ENCODE data around the gene LRR1. TPM values are rescaled to one million over a fixed set of nuclear protein-coding genes. Genes with fewer than 3 reads are reported as not detected.

Gene LRR1
- total RNA-seq, 4 donors from 2014 or later: 6.4 to 9.2 (median 8.6) TPM

DNA sequence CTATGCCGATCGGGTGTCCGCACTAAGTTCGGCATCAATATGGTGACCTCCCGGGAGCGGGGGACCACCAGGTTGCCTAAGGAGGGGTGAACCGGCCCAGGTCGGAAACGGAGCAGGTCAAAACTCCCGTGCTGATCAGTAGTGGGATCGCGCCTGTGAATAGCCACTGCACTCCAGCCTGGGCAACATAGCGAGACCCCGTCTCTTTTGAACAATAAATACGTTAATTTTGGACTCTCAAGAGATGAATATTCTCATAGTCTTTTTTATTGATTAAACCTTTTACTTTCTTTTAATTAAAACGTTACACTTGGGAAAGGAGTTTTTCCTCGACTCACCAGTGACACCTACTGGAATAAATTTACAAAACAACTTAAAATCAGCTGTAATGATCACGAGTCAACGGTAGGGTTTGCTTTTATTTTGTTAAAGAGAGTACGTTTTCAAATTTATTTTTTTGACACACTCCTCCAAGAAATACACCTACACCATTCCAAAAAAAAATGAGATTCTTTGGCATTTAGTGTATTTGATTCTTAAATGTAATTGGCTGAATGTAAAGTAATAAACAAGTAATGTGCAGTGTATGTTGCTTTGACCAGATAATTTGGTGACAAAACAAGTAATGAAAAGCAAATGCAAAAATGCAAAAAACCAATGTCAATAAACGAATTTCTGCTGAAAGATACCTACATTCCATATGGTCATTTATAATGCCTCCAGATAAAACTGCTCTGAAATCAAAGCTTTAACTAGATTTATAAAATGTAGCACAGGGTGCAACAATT is 11.9 kb upstream of the LRR1 start:
- peak overlapping the region; percentile 80 for H3K4me3 ChIP-seq
- H3K36me3 ChIP-seq: peaks cover 15% of the 10 kb centered on the region
- peaks cover 24% of the 10 kb centered on the region for H3K4me1 ChIP-seq
- no peak for TF ChIP-seq EP300 (IDR thresholded peaks at IDR 0.05)
- TF ChIP-seq, protein P1, sequence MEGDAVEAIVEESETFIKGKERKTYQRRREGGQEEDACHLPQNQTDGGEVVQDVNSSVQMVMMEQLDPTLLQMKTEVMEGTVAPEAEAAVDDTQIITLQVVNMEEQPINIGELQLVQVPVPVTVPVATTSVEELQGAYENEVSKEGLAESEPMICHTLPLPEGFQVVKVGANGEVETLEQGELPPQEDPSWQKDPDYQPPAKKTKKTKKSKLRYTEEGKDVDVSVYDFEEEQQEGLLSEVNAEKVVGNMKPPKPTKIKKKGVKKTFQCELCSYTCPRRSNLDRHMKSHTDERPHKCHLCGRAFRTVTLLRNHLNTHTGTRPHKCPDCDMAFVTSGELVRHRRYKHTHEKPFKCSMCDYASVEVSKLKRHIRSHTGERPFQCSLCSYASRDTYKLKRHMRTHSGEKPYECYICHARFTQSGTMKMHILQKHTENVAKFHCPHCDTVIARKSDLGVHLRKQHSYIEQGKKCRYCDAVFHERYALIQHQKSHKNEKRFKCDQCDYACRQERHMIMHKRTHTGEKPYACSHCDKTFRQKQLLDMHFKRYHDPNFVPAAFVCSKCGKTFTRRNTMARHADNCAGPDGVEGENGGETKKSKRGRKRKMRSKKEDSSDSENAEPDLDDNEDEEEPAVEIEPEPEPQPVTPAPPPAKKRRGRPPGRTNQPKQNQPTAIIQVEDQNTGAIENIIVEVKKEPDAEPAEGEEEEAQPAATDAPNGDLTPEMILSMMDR (IDR thresholded peaks at IDR 0.05): peak; percentile 66 to 78
- H3K9me3 ChIP-seq: no peaks in the 10 kb centered on the region
- 2% methylated on average over 13 of the region's 21 CpGs for WGBS
- no peak for DNase-seq (ENCODE audit: low spot score in 2 of 2)
- peak overlapping the region; percentile 95 for H3K27ac ChIP-seq
- H3K27me3 ChIP-seq: no peaks in the 10 kb centered on the region

DNA sequence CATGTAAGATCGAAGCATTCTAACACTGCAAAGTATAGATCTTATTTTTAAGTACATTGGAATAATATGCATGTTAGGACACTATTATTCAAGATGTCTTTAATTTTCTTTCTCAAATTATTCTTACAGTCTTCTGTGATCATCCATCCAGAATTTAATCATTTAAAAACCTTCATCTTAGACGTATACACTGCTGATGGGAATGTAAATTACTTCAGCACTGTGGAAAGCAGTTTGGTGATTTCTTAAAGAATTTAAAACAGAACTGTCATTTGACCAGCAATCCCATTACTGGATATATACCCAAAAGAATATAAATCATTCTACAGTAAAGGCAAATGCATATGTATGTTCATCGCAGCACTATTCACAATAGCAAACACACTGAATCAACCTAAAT is 9.4 kb upstream of the LRR1 start:
- 81% methylated on average over 3 of the region's 3 CpGs for WGBS
- Histone ChIP-seq H3K4me1 (peaks cover 10% of the 10 kb centered on the region), H3K36me3 (peaks cover under 1% of the 10 kb centered on the region), H3K27ac (no peak overlapping the region), H3K9me3 (no peaks in the 10 kb centered on the region), H3K27me3 (no peaks in the 10 kb centered on the region), H3K4me3 (no peak overlapping the region)
- TF ChIP-seq POLR2AphosphoS5 (IDR thresholded peaks at IDR 0.05): no peak
- no peak for TF ChIP-seq EP300 (IDR thresholded peaks at IDR 0.05)
- no peak for TF ChIP-seq POLR2A (IDR thresholded peaks at IDR 0.05)
- DNase-seq (ENCODE audit: low spot score in 2 of 2): no peak

GRCh38 chr14:49593016-49593415 is 5.7 kb upstream of the LRR1 start:
- DNase-seq (ENCODE audit: low spot score in 2 of 2): no peak
- H3K36me3 ChIP-seq: no peaks in the 10 kb centered on the region
- no peak overlapping the region for H3K27ac ChIP-seq
- H3K4me1 ChIP-seq: peaks cover 16% of the 10 kb centered on the region
- 89% methylated on average over 3 of the region's 3 CpGs for WGBS
- no peaks in the 10 kb centered on the region for H3K27me3 ChIP-seq
- TF ChIP-seq, protein P1 (IDR thresholded peaks at IDR 0.05): no peak
- TF ChIP-seq POLR2A (IDR thresholded peaks at IDR 0.05): no peak
- TF ChIP-seq POLR2AphosphoS5 (IDR thresholded peaks at IDR 0.05): no peak
- no peak for TF ChIP-seq EP300 (IDR thresholded peaks at IDR 0.05)
- H3K9me3 ChIP-seq: no peaks in the 10 kb centered on the region
- no peak overlapping the region for H3K4me3 ChIP-seq

DNA sequence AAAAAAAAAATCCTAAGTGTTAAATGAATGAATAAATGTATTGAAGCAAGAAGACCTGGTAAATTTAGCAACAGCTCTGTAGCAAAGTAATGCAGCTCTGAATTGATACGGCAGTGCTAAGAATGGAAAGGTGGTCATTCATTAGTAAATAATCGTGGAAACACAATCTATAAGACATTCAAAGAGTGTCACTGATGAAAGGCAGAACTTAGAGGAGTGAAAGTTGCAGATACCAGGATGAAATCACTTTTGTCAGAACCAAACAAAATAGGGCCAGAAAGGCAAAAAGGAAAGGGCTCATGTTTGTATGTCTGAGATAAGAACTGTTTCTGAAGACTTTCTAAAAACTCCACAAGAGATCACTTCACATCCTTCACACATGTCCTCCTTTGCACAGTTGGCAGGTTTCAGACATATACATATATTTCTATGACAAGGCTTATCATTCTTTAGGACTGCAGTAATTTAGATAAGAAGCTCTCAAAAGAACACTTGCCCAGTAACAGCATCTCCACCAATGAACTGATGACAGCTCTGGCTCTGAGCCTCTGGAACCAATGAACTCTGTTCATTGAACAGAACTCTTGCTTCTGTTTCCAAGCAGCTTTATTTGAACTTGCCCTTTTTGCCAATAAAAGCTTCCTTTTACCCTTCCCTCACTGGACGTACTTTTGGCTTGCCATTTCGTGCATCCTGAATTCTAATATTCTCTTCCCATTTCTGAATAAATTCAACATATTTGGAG is 4.2 kb upstream of the LRR1 start:
- Histone ChIP-seq H3K4me3 (no peak overlapping the region), H3K27ac (no peak overlapping the region), H3K36me3 (no peaks in the 10 kb centered on the region), H3K4me1 (peaks cover 16% of the 10 kb centered on the region), H3K9me3 (no peaks in the 10 kb centered on the region), H3K27me3 (no peaks in the 10 kb centered on the region)
- no peak for DNase-seq (ENCODE audit: low spot score in 2 of 2)
- 35% methylated on average over 4 of the region's 4 CpGs for WGBS
- TF ChIP-seq, protein P1 (IDR thresholded peaks at IDR 0.05): no peak
- TF ChIP-seq EP300 (IDR thresholded peaks at IDR 0.05): no peak
- TF ChIP-seq POLR2AphosphoS5 (IDR thresholded peaks at IDR 0.05): no peak
- no peak for TF ChIP-seq POLR2A (IDR thresholded peaks at IDR 0.05)

DNA sequence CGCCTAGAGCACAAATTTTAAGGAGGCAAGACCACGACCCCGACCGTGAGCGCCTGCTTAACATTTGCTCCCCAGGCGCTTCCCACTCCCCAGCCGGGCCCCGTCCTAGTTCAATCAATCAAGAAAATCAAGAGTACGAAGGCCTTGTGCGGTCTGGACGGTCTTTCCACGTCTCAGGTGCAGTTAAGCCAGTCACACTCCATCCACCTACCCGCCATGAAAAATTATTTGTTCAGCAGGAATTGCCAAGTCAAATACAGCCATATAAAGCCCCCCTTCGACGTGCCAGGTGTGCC is 603 bp upstream of the LRR1 start:
- no peaks in the 10 kb centered on the region for H3K9me3 ChIP-seq
- H3K4me3 ChIP-seq: peak overlapping the region; percentile 68
- no peak for TF ChIP-seq EP300 (IDR thresholded peaks at IDR 0.05)
- no peaks in the 10 kb centered on the region for H3K27me3 ChIP-seq
- H3K36me3 ChIP-seq: no peaks in the 10 kb centered on the region
- WGBS: 1% methylated on average over 11 of the region's 15 CpGs
- peak overlapping the region; percentile 95 for H3K27ac ChIP-seq
- DNase-seq (ENCODE audit: low spot score in 2 of 2): no peak
- H3K4me1 ChIP-seq: peaks cover 20% of the 10 kb centered on the region

DNA sequence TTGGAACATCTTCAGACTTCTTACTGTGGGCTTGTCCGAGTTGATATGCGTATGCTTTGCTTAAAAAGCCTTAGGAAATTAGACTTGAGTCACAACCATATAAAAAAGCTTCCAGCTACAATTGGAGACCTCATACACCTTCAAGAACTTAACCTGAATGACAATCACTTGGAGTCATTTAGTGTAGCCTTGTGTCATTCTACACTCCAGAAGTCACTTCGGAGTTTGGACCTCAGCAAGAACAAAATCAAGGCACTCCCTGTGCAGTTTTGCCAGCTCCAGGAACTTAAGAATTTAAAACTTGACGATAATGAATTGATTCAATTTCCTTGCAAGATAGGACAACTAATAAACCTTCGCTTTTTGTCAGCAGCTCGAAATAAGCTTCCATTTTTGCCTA is 8.8 kb downstream of the LRR1 start:
- no peaks in the 10 kb centered on the region for H3K36me3 ChIP-seq
- no peak for DNase-seq (ENCODE audit: low spot score in 2 of 2)
- no peak for TF ChIP-seq EP300 (IDR thresholded peaks at IDR 0.05)
- TF ChIP-seq POLR2A (IDR thresholded peaks at IDR 0.05): no peak
- TF ChIP-seq, protein P1 (IDR thresholded peaks at IDR 0.05): no peak
- TF ChIP-seq POLR2AphosphoS5 (IDR thresholded peaks at IDR 0.05): no peak
- H3K4me1 ChIP-seq: no peaks in the 10 kb centered on the region
- no peak overlapping the region for H3K4me3 ChIP-seq
- WGBS: 94% methylated on average over 6 of the region's 6 CpGs
- H3K9me3 ChIP-seq: no peaks in the 10 kb centered on the region
- H3K27ac ChIP-seq: no peak overlapping the region
- H3K27me3 ChIP-seq: no peaks in the 10 kb centered on the region

Measured in suprapubic skin (tissue), 4 donors.